22Rv1 (cell line): ENCODE results near the gene DNAJC9.

Source experiments
- H3K27ac ChIP-seq: fragments of 450-650 bp; 2 replicates; pipeline ENCODE4 v1.5.1; 2017
- CTCF ChIP-seq: fragments of 450-650 bp; IDR thresholded peaks from 2 replicates; pipeline ENCODE4 v1.5.1; 2017; ENCODE audit warnings: mild to moderate bottlenecking
- ZFX ChIP-seq: fragments of 450-650 bp; IDR thresholded peaks from 2 replicates; pipeline ENCODE4 v1.6.1; 2017; ENCODE audit warnings: antibody characterized with exemption, borderline replicate concordance

The DNAJC9 gene

GRCh38 chr10:73246646-73247508, at the start of gene DNAJC9:
DNAJC9 (minus strand) TSS chr10:73247255; CDS start chr10:73247189, 66 bp downstream.
- peak within 1 kb of the TSS; percentile 96 for H3K27ac ChIP-seq
- TF ChIP-seq ZFX (no peak), CTCF (no peak)

- H3K27ac ChIP-seq, result no peak overlapping the region
- TF ChIP-seq CTCF (no peak), ZFX (no peak)
Measured at GRCh38 chr10:73293461-73293860, 46.4 kb upstream of the DNAJC9 start.

- no peak for TF ChIP-seq CTCF
- H3K27ac ChIP-seq, result no peak overlapping the region
Measured at GRCh38 chr10:73289958-73290357, 42.9 kb upstream of the DNAJC9 start.

- no peak overlapping the region for H3K27ac ChIP-seq
- TF ChIP-seq CTCF (no peak), ZFX (no peak)
Measured at GRCh38 chr10:73287441-73287840, 40.4 kb upstream of the DNAJC9 start.

- TF ChIP-seq CTCF (no peak), ZFX (no peak)
- H3K27ac ChIP-seq, result no peak overlapping the region
Measured at GRCh38 chr10:73281097-73281496, 34.0 kb upstream of the DNAJC9 start.

GRCh38 chr10:73264423-73264822, 17.4 kb upstream of the DNAJC9 start:
- TF ChIP-seq CTCF (no peak), ZFX (no peak)

GRCh38 chr10:73263693-73264347, 16.8 kb upstream of the DNAJC9 start:
- no peak overlapping the region for H3K27ac ChIP-seq
- TF ChIP-seq ZFX, result no peak
- TF ChIP-seq CTCF, result peak; percentile 77

More at GRCh38 chr10:73264423-73264822, 17.4 kb upstream of the DNAJC9 start:
- no peak overlapping the region for H3K27ac ChIP-seq
